Ishikawa (cell line): Measurements from ENCODE around the gene CPAMD8.

Experiments used
- CEBPB ChIP-seq: IDR thresholded peaks from 2 replicates; pipeline ENCODE4 v1.6.1; 2012
- CREB1 ChIP-seq: IDR thresholded peaks from 2 replicates; pipeline ENCODE4 v1.6.1; 2012; ENCODE audit warnings: low read depth
- EGR1 ChIP-seq: IDR thresholded peaks from 2 replicates; pipeline ENCODE4 v1.6.1; 2012
- EP300 ChIP-seq: IDR thresholded peaks from 2 replicates; pipeline ENCODE4 v1.6.1; 2012; ENCODE audit warnings: borderline replicate concordance
- FOXM1 ChIP-seq: IDR thresholded peaks from 2 replicates; pipeline ENCODE4 v1.6.1; 2012; ENCODE audit warnings: low read depth, borderline replicate concordance
- NFIC ChIP-seq: IDR thresholded peaks from 2 replicates; pipeline ENCODE4 v1.6.1; 2012
- RAD21 ChIP-seq: IDR thresholded peaks from 2 replicates; pipeline ENCODE4 v1.6.1; 2012; ENCODE audit warnings: low read depth
- TAF1 ChIP-seq: IDR thresholded peaks from 2 replicates; pipeline ENCODE4 v1.6.1; 2012; ENCODE audit warnings: low read depth, mild to moderate bottlenecking
- TCF12 ChIP-seq: IDR thresholded peaks from 2 replicates; pipeline ENCODE4 v1.6.1; 2012; ENCODE audit warnings: low read depth
- TEAD4 ChIP-seq: IDR thresholded peaks from 2 replicates; pipeline ENCODE4 v1.6.1; 2012
- ZBTB7A ChIP-seq: IDR thresholded peaks from 2 replicates; pipeline ENCODE4 v1.6.1; 2012; ENCODE audit warnings: low read depth
- TF ChIP-seq, protein P1 (sequence below): IDR thresholded peaks from 2 replicates; pipeline ENCODE4 v1.6.1; 2012; ENCODE audit warnings: low read depth, mild to moderate bottlenecking
- TF ChIP-seq, protein P2 (sequence below): IDR thresholded peaks from 2 replicates; pipeline ENCODE4 v1.6.1; 2012

DNA sequence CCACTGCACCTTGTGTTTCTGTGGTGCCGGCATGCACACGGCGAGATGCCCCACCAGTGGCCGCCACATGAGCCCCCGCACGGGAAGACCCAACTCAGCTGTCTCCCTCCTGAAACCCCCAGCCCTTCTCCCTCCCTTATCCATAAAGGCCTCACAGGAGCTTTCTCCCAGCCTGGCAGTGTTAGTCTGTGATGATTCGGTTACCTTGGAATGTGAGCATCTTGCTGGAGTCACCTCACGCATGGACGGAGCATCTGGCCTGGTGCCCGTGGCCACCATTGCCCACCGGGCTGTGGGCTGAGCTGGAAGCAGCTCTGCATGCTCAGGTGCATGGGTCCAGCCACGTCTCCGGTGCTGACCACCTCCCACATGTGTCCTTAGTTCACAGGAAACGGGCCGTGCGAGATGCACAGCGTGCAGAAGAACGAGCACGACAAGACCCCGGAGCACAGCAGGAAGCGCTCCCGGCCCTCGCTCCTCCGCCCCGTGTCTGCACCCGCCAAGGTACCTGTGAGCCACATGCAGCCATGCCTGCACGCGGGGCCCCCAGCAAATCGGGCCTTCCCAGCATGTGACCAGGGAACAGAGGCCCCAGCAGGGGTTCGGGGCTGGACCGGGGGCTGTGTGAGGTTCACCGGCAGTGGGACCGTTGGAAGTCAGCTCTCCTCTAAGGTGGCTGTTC, 175.4 kb downstream of the CPAMD8 start:
- TF ChIP-seq ZBTB7A: no peak
- no peak for TF ChIP-seq CREB1
- no peak for TF ChIP-seq EP300
- TF ChIP-seq TEAD4: no peak
- TF ChIP-seq TCF12: no peak
- TF ChIP-seq, protein P1, sequence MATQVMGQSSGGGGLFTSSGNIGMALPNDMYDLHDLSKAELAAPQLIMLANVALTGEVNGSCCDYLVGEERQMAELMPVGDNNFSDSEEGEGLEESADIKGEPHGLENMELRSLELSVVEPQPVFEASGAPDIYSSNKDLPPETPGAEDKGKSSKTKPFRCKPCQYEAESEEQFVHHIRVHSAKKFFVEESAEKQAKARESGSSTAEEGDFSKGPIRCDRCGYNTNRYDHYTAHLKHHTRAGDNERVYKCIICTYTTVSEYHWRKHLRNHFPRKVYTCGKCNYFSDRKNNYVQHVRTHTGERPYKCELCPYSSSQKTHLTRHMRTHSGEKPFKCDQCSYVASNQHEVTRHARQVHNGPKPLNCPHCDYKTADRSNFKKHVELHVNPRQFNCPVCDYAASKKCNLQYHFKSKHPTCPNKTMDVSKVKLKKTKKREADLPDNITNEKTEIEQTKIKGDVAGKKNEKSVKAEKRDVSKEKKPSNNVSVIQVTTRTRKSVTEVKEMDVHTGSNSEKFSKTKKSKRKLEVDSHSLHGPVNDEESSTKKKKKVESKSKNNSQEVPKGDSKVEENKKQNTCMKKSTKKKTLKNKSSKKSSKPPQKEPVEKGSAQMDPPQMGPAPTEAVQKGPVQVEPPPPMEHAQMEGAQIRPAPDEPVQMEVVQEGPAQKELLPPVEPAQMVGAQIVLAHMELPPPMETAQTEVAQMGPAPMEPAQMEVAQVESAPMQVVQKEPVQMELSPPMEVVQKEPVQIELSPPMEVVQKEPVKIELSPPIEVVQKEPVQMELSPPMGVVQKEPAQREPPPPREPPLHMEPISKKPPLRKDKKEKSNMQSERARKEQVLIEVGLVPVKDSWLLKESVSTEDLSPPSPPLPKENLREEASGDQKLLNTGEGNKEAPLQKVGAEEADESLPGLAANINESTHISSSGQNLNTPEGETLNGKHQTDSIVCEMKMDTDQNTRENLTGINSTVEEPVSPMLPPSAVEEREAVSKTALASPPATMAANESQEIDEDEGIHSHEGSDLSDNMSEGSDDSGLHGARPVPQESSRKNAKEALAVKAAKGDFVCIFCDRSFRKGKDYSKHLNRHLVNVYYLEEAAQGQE: no peak
- TF ChIP-seq CEBPB: no peak
- no peak for TF ChIP-seq RAD21
- no peak for TF ChIP-seq EGR1
- no peak for TF ChIP-seq NFIC
- no peak for TF ChIP-seq TAF1
- no peak for TF ChIP-seq FOXM1
- TF ChIP-seq, protein P2, sequence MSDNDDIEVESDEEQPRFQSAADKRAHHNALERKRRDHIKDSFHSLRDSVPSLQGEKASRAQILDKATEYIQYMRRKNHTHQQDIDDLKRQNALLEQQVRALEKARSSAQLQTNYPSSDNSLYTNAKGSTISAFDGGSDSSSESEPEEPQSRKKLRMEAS: no peak
